Memory B cell (primary cell): Measurements from ENCODE around the gene DNAJC25.

ENCODE experiments used
- ATAC-seq: fragments of 150-1000 bp; cut with Tn5 transposase; 2 replicates; pipeline ENCODE4 v1.10.0; 2021; ENCODE audit warnings: low read depth, mild to moderate bottlenecking, moderate library complexity
- DNase-seq, 2 donors: peaks; one replicate each; pipeline ENCODE4 v3.0.0; 2022; ENCODE audit warnings: low spot score in 2 of 2
- H3K27ac Mint-ChIP-seq: one replicate; pipeline ENCODE4 v1.8.0; 2022; ENCODE audit warnings: mild to moderate bottlenecking, moderate library complexity, mixed read lengths
- H3K27me3 Mint-ChIP-seq: one replicate; pipeline ENCODE4 v1.8.0; 2022; ENCODE audit warnings: mixed read lengths
- H3K36me3 Mint-ChIP-seq: one replicate; pipeline ENCODE4 v1.8.0; 2022; ENCODE audit warnings: mild to moderate bottlenecking, mixed read lengths
- H3K4me1 Mint-ChIP-seq: one replicate; pipeline ENCODE4 v1.8.0; 2022; ENCODE audit warnings: mixed read lengths
- H3K4me3 Mint-ChIP-seq: one replicate; pipeline ENCODE4 v1.8.0; 2022; ENCODE audit warnings: mild to moderate bottlenecking, moderate library complexity, mixed read lengths
- H3K9me3 Mint-ChIP-seq: one replicate; pipeline ENCODE4 v1.8.0; 2022; ENCODE audit warnings: mixed read lengths

Gene DNAJC25

GRCh38 chr9:111631214-111631971 lies at the start of gene DNAJC25:
TSS of gene DNAJC25 (plus strand) at chr9:111631334. CDS start at chr9:111631408, 74 bp downstream.
- peak; percentile 93 to 95 for DNase-seq
- peaks cover 1% of the 10 kb centered on the region for H3K27me3 Mint-ChIP-seq
- peaks cover 2% of the 10 kb centered on the region for H3K36me3 Mint-ChIP-seq
- H3K9me3 Mint-ChIP-seq: no peaks in the 10 kb centered on the region
- peak within 1 kb of the TSS; percentile 98 for H3K4me3 Mint-ChIP-seq
- H3K27ac Mint-ChIP-seq: peak within 1 kb of the TSS; percentile 95
- H3K4me1 Mint-ChIP-seq: peaks cover 21% of the 10 kb centered on the region
- peak; percentile 96 for ATAC-seq

GRCh38 chr9:111582888-111583287 lies 48.2 kb upstream of the DNAJC25 start:
- ATAC-seq: no peak
- Mint-ChIP-seq H3K9me3 (peaks cover 2% of the 10 kb centered on the region), H3K27me3 (peaks cover 3% of the 10 kb centered on the region), H3K4me1 (no peaks in the 10 kb centered on the region), H3K27ac (no peak overlapping the region), H3K4me3 (no peak overlapping the region), H3K36me3 (no peaks in the 10 kb centered on the region)
- DNase-seq: no peak

GRCh38 chr9:111586378-111586777 lies 44.8 kb upstream of the DNAJC25 start:
- no peak overlapping the region for H3K27ac Mint-ChIP-seq
- DNase-seq (no peak), ATAC-seq (no peak)
- no peak overlapping the region for H3K4me3 Mint-ChIP-seq
- H3K4me1 Mint-ChIP-seq: no peaks in the 10 kb centered on the region
- H3K9me3 Mint-ChIP-seq: peaks cover 2% of the 10 kb centered on the region
- H3K36me3 Mint-ChIP-seq: no peaks in the 10 kb centered on the region
- peaks cover 3% of the 10 kb centered on the region for H3K27me3 Mint-ChIP-seq

DNA sequence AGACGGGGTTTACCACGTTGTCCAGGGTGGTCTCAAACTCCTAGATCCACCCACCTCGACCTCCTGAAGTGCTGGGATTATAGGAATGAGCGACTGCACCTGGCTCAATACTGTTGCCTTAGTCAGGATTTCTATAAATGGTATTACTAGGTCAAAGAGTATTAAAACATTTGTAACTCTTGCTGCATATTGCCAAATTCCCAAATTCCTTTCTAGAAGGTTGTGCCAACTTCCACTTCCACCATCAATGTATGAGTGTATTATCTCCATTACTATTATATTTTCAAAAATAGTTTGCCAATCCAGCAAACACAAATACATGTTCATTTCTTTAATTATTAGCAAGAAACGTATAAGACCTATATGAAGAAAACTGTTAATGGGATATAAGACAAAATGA lies 42.3 kb upstream of the DNAJC25 start:
- H3K27me3 Mint-ChIP-seq: peaks cover 4% of the 10 kb centered on the region
- no peaks in the 10 kb centered on the region for H3K36me3 Mint-ChIP-seq
- H3K4me1 Mint-ChIP-seq: no peaks in the 10 kb centered on the region
- peaks cover 2% of the 10 kb centered on the region for H3K9me3 Mint-ChIP-seq
- DNase-seq (no peak), ATAC-seq (no peak)
- H3K4me3 Mint-ChIP-seq: no peak overlapping the region
- H3K27ac Mint-ChIP-seq: no peak overlapping the region

DNA sequence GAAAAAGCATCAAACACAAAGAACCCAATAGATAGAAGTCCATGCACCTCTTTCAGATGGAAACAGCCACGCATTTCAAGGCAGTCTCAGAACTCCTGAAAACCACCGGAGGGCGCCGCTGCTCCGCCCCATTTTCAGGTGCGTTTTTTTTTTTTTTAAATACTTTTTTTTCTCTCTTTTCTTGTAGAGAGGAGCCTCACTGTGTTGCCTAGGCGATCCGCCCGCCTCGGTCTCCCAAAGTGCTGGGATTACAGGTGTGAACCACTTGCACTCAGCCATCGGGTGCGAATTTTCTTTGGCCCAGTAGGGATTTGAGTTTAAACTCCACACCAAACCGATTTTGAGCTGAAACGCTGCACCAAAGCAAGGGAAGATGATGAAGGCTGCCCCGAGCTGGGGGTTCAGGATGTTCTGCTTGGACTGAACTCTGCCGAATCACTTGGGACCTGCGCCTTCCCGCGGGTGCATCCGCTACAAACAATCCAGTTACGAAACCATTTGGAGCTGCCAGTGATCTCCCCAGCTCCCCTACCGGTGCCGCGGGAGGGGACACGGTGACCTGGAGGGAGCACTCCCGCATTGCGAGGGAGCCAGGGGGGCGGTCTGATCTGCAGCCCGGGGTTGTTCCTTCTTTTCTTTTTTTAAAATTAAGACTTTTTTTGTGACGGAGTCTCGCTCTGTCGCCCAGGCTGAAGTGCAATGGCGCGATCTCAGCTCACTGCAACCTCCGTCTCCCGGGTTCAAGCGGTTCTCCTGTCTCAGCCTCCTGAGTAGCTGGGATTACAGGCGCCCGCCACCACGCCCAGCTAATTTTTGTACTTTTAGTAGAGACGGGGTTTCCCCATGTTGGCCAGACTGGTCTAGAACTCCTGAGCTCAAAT lies 33.0 kb upstream of the DNAJC25 start:
- no peaks in the 10 kb centered on the region for H3K9me3 Mint-ChIP-seq
- DNase-seq (peak; percentile 25 to 45), ATAC-seq (peak; percentile 68)
- H3K4me3 Mint-ChIP-seq: peak overlapping the region; percentile 84
- H3K27me3 Mint-ChIP-seq: peaks cover 18% of the 10 kb centered on the region
- no peak overlapping the region for H3K27ac Mint-ChIP-seq
- H3K4me1 Mint-ChIP-seq: peaks cover 15% of the 10 kb centered on the region
- H3K36me3 Mint-ChIP-seq: no peaks in the 10 kb centered on the region

GRCh38 chr9:111598733-111599091 lies 32.4 kb upstream of the DNAJC25 start:
- peak overlapping the region; percentile 84 for H3K4me3 Mint-ChIP-seq
- ATAC-seq (no peak), DNase-seq (peak in 1 of 2 donors; percentile 13)
- no peak overlapping the region for H3K27ac Mint-ChIP-seq
- no peaks in the 10 kb centered on the region for H3K9me3 Mint-ChIP-seq
- peaks cover 18% of the 10 kb centered on the region for H3K27me3 Mint-ChIP-seq
- peaks cover 15% of the 10 kb centered on the region for H3K4me1 Mint-ChIP-seq
- no peaks in the 10 kb centered on the region for H3K36me3 Mint-ChIP-seq

DNA sequence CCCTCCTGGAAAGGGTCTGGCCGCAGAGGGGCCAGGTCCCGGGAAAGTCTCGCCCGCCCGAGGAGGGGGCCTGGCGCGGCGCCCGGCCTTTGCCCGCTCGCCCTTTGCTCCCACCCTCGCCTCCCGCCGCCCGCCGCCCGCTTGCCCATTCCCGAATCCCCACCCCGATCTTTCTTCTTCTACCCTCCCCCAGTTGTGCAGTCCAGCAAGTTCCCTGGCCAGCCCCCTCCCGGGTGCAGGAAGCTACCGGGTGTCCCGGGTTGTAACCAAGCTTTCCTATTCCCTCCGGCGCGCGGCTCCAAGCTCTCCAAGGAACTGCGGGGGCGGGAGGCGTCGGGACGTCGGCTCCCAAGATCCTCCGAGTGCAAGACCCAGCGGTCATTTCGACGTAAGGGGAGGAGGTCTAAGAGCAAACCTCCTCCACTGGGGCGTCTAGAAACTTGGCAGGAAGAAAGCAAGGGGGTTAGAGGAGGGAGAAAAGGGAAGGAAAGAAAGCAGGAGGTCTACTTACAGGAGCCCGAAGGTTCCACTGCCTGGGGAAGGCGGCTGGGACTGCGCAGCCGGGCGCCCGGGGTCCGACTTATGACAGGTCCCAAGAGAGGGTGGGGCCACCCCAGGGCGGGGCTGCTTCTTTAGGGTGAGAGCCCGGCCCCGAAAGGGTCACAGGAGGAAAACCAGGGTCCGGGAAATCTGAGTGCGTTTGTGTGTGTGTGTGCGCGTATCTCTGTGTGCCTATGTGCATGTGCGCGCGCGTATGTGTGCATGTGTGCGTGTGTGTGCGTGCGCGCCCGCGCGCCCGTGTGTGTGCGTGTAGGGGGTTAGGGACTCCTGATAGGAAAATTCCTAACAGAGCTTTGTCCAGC lies 31.8 kb upstream of the DNAJC25 start, which contains the start of gene PTGR1:
PTGR1 (minus strand) TSS at position 556 of the 863 bp plus-strand sequence. CDS start 2,225 bp downstream, outside the sequence.
- H3K9me3 Mint-ChIP-seq: no peaks in the 10 kb centered on the region
- ATAC-seq (peak; percentile 32), DNase-seq (peak; percentile 11 to 17)
- H3K27me3 Mint-ChIP-seq: peaks cover 18% of the 10 kb centered on the region
- no peaks in the 10 kb centered on the region for H3K36me3 Mint-ChIP-seq
- H3K4me1 Mint-ChIP-seq: peaks cover 15% of the 10 kb centered on the region
- no peak within 1 kb of the TSS for H3K27ac Mint-ChIP-seq
- peak within 1 kb of the TSS; percentile 84 for H3K4me3 Mint-ChIP-seq

DNA sequence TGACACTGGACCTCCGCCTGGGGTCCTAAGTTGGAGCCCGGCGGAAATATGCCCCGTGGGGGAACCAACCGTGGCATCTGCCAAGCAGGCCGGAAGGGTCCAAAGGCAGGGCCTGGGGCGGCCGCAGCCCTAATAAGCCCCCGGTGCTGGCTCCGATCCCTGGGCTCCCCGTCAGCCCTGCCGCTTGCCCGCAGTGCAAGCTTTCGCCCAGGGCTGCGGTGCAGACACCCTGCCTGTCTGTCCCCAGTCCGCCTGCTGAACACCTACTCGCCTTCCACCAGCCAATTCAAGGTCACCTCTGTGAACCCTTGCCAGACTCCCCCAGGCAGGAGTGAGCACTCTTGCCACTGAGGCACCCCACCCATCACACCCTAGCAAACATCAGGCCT lies 31.2 kb upstream of the DNAJC25 start:
- H3K27me3 Mint-ChIP-seq: peaks cover 18% of the 10 kb centered on the region
- peak overlapping the region; percentile 84 for H3K4me3 Mint-ChIP-seq
- H3K27ac Mint-ChIP-seq: no peak overlapping the region
- DNase-seq: peak in 1 of 2 donors; percentile 10
- ATAC-seq: no peak
- peaks cover 15% of the 10 kb centered on the region for H3K4me1 Mint-ChIP-seq
- H3K36me3 Mint-ChIP-seq: no peaks in the 10 kb centered on the region
- H3K9me3 Mint-ChIP-seq: no peaks in the 10 kb centered on the region

DNA sequence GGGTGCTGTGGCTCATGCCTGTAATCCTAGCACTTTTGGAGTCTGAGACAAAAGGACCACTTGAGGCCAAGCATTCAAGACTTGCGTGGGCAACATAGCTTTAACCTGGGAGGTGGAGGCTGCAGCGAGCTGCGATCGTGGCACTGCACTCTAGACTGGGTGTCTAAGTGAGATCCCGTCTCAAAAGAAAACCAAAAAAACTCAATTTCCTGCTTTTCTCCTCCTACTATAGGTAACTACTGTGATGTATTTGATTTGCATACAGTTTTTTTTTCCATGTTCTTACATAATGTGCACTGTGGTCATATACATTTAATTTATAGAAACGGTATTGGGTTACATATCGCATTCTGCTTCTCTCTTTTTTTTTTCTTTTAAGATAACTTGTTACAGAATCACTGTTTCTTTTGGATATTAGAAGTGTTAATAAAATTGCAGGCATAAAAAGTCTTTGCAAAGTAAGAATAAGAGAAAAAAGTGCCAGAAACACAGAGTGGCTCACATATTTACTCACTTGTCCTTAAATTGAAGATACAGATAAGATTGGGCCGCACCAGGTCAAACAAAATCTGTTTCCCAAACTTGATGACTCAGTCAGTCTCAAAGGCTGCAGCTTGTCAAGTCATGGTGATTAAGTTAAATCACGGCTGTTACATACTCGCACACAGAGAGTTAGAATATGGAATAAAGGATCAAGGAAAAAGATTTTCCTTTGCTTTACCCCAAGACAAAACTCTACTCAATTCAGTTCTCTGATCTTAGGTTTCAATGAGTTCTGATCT lies 29.7 kb upstream of the DNAJC25 start:
- Mint-ChIP-seq H3K4me1 (peaks cover 15% of the 10 kb centered on the region), H3K4me3 (no peak overlapping the region), H3K27me3 (peaks cover 18% of the 10 kb centered on the region), H3K36me3 (no peaks in the 10 kb centered on the region), H3K27ac (no peak overlapping the region), H3K9me3 (no peaks in the 10 kb centered on the region)
- ATAC-seq (no peak), DNase-seq (no peak)

DNA sequence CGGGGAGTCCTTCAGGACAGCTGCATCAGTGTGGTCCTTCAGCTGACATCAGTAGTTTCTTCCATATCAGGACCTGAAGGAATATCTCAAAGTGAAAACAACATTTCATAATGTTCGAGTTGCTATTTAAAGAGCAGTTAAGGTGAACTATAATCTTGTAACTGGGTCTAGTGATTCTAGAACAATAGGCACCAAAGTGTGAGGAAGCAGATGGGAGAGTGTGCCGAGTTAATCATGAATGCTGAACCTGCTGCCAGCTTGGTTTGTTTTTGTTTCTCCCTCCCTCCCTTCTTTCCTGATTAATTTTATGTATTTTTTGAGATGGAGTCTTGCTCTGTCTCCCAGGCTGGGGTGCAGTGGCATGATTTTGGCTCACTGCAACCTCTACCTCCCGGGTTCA lies 28.1 kb upstream of the DNAJC25 start:
- H3K27ac Mint-ChIP-seq: no peak overlapping the region
- no peak for ATAC-seq
- no peaks in the 10 kb centered on the region for H3K36me3 Mint-ChIP-seq
- DNase-seq: no peak
- peaks cover 9% of the 10 kb centered on the region for H3K4me1 Mint-ChIP-seq
- peaks cover 13% of the 10 kb centered on the region for H3K27me3 Mint-ChIP-seq
- H3K4me3 Mint-ChIP-seq: no peak overlapping the region
- H3K9me3 Mint-ChIP-seq: no peaks in the 10 kb centered on the region

GRCh38 chr9:111604054-111604615 lies 27.0 kb upstream of the DNAJC25 start:
- Mint-ChIP-seq H3K27ac (no peak overlapping the region), H3K36me3 (no peaks in the 10 kb centered on the region), H3K9me3 (no peaks in the 10 kb centered on the region), H3K4me1 (peaks cover 3% of the 10 kb centered on the region), H3K27me3 (peaks cover 14% of the 10 kb centered on the region), H3K4me3 (no peak overlapping the region)
- DNase-seq (no peak), ATAC-seq (no peak)

DNA sequence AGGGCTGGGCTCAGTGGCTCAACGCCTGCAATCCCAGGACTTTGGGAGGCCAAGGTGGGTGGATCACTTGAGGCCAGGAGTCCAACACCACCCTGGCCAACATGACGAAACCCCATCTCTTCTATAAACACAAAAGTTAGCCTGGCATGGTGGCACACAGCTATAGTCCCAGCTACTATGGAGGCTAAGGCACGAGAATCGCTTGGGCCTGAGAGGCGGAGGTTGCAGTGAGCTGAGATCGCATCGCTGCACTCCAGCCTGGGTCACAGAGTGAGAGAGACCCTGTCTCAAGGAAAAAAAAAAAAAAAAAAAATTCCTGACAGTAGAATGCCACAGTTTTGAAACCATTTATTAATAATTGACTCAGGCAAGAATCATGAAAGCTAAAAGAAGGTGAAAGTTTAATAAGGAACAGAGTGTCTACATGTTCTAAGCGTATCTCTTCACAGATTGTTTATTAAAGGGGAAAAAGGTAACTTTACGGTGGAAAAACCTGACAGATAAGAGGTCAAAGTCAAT lies 26.0 kb upstream of the DNAJC25 start:
- no peak for ATAC-seq
- peaks cover 13% of the 10 kb centered on the region for H3K27me3 Mint-ChIP-seq
- no peak for DNase-seq
- H3K27ac Mint-ChIP-seq: no peak overlapping the region
- H3K36me3 Mint-ChIP-seq: no peaks in the 10 kb centered on the region
- no peaks in the 10 kb centered on the region for H3K4me1 Mint-ChIP-seq
- no peak overlapping the region for H3K4me3 Mint-ChIP-seq
- H3K9me3 Mint-ChIP-seq: no peaks in the 10 kb centered on the region

GRCh38 chr9:111610149-111610548 lies 21.0 kb upstream of the DNAJC25 start:
- ATAC-seq (no peak), DNase-seq (no peak)
- Mint-ChIP-seq H3K27me3 (peaks cover 21% of the 10 kb centered on the region), H3K4me3 (no peak overlapping the region), H3K4me1 (no peaks in the 10 kb centered on the region), H3K36me3 (no peaks in the 10 kb centered on the region), H3K9me3 (no peaks in the 10 kb centered on the region), H3K27ac (no peak overlapping the region)
